Measurements from ENCODE around the gene STRN4. TPM values are rescaled to one million over a fixed set of nuclear protein-coding genes. Genes with fewer than 3 reads are reported as not detected.

Gene STRN4
- total RNA-seq, 1 donor from 2014 or later: 68.5 TPM

GRCh38 chr19:46685189-46685588 is 61.1 kb downstream of the STRN4 start:
- Histone ChIP-seq H3K4me3 (no peak overlapping the region), H3K27ac (no peak overlapping the region), H3K27me3 (no peaks in the 10 kb centered on the region), H3K9me3 (no peaks in the 10 kb centered on the region), H3K4me1 (no peaks in the 10 kb centered on the region), H3K36me3 (peaks cover 99% of the 10 kb centered on the region)
- DNase-seq: no peak
- intact Hi-C loops (cut with DNase I): no loop called here
- ATAC-seq: no peak
- no peak for TF ChIP-seq CTCF (IDR thresholded peaks at IDR 0.05)

- peaks cover 97% of the 10 kb centered on the region for H3K36me3 ChIP-seq
- peak; percentile 70 for ATAC-seq
- no peaks in the 10 kb centered on the region for H3K9me3 ChIP-seq
- H3K27me3 ChIP-seq: no peaks in the 10 kb centered on the region
- H3K27ac ChIP-seq: no peak overlapping the region
- no peaks in the 10 kb centered on the region for H3K4me1 ChIP-seq
- no peak overlapping the region for H3K4me3 ChIP-seq
- intact Hi-C loops (cut with DNase I): no loop called here
- TF ChIP-seq CTCF (IDR thresholded peaks at IDR 0.05): no peak
- DNase-seq: no peak
These were observed 68.0 kb downstream of the STRN4 start for GRCh38 chr19:46678110-46678732.

GRCh38 chr19:46674416-46675178 is 71.7 kb downstream of the STRN4 start:
- H3K4me1 ChIP-seq: no peaks in the 10 kb centered on the region
- DNase-seq: no peak
- H3K9me3 ChIP-seq: no peaks in the 10 kb centered on the region
- H3K27me3 ChIP-seq: no peaks in the 10 kb centered on the region
- no peak overlapping the region for H3K4me3 ChIP-seq
- H3K27ac ChIP-seq: no peak overlapping the region
- peaks cover 69% of the 10 kb centered on the region for H3K36me3 ChIP-seq
- intact Hi-C loops (cut with DNase I): loop anchor here (5.0 kb wide), 1 partner anchor 67 kb away; no protein-coding TSS in a partner anchor
- peak; percentile 30 for ATAC-seq
- no peak for TF ChIP-seq CTCF (IDR thresholded peaks at IDR 0.05)

GRCh38 chr19:46670813-46671212 is 75.4 kb downstream of the STRN4 start:
- DNase-seq (no peak), ATAC-seq (no peak)

More at GRCh38 chr19:46670813-46671212, 75.4 kb downstream of the STRN4 start:
- H3K9me3 ChIP-seq: no peaks in the 10 kb centered on the region
- TF ChIP-seq CTCF (IDR thresholded peaks at IDR 0.05): no peak
- no peak overlapping the region for H3K27ac ChIP-seq
- no peaks in the 10 kb centered on the region for H3K4me1 ChIP-seq
- H3K27me3 ChIP-seq: no peaks in the 10 kb centered on the region
- H3K4me3 ChIP-seq: no peak overlapping the region
- intact Hi-C loops (cut with DNase I): loop anchor here (5.0 kb wide), 1 partner anchor 64 kb away; no protein-coding TSS in a partner anchor
- H3K36me3 ChIP-seq: peaks cover 34% of the 10 kb centered on the region

Small RNA genes within 50 kb of the gene (microRNA-seq; reads per million reads assigned to microRNA genes)
- 1.3 reads per million for gene MIR320E (ENCODE audit: borderline microRNAs expressed)

Other genes with a start within 250 kb of the STRN4 start
- 142 TPM for gene CALM3, start 145.1 kb downstream of the STRN4 start, total RNA-seq
- 12.6 TPM for gene PTGIR, start 121.4 kb downstream of the STRN4 start, total RNA-seq
- gene GNG8, start 110.2 kb downstream of the STRN4 start, total RNA-seq: not detected
- 10.0 TPM for gene DACT3, start 85.3 kb downstream of the STRN4 start, total RNA-seq
- gene PRKD2, start 29.3 kb downstream of the STRN4 start, total RNA-seq: 58.9 TPM
- 14.2 TPM for gene FKRP, start 393 bp downstream of the STRN4 start, total RNA-seq
- 133 TPM for gene SLC1A5, start 42.1 kb upstream of the STRN4 start, total RNA-seq
- 101 TPM for gene AP2S1, start 104.4 kb upstream of the STRN4 start, total RNA-seq
- 63.8 TPM for gene ARHGAP35, start 114.5 kb upstream of the STRN4 start, total RNA-seq